OCI-LY7 (cell line): ENCODE measurements around the gene MAP6. TPM values are rescaled to one million over a fixed set of nuclear protein-coding genes. Genes with fewer than 3 reads are reported as not detected.

Experiments used
- BruUV-seq: library from RNA; stranded (reverse); fragments of 400-500 nt; replicated peaks from 2 replicates; lab custom pipeline; 2021; lab: Mats Ljungman, UMichigan
- CTCF ChIA-PET: fragments of 300-600 bp; sonication (Branson Sonifier 250); formaldehyde crosslinking; loops from one replicate; lab custom pipeline; 2022; ENCODE audit warnings: antibody characterized with exemption; ENCODE audit not compliant: unreplicated experiment; lab: Charles Lee
- POLR2A ChIA-PET: fragments of 300-600 bp; sonication (Branson Sonifier 250); formaldehyde crosslinking; loops from one replicate; lab custom pipeline; 2022; ENCODE audit warnings: antibody characterized with exemption; lab: Charles Lee
- DNase-seq: peaks from one replicate; pipeline ENCODE4 v3.0.0-alpha.2; 2015; ENCODE audit warnings: low spot score
- H2AFZ ChIP-seq: fragments of 200-600 bp; sonication (generic), shearing (Covaris generic); 2 replicates; pipeline ENCODE4 v1.6.1; 2014; ENCODE audit warnings: mild to moderate bottlenecking, antibody characterized with exemption, low read length, moderate library complexity
- H3K27ac ChIP-seq: fragments of 200-600 bp; sonication (generic); 2 replicates; pipeline ENCODE4 v1.5.1; 2014; ENCODE audit warnings: mixed run types, low read depth, mild to moderate bottlenecking, moderate library complexity, low read length, inconsistent platforms; ENCODE audit not compliant: poor library complexity, severe bottlenecking
- H3K36me3 ChIP-seq: fragments of 200-600 bp; sonication (generic); 2 replicates; pipeline ENCODE4 v1.6.1; 2014; ENCODE audit warnings: mild to moderate bottlenecking, antibody characterized with exemption, low read length, moderate library complexity, mixed read lengths; ENCODE audit not compliant: insufficient read depth
- H3K4me1 ChIP-seq: fragments of 200-600 bp; sonication (generic); 2 replicates; pipeline ENCODE4 v1.5.1; 2014; ENCODE audit warnings: mild to moderate bottlenecking, low read length; ENCODE audit not compliant: insufficient read depth, poor library complexity, severe bottlenecking
- H3K4me2 ChIP-seq: fragments of 200-600 bp; sonication (generic); 2 replicates; pipeline ENCODE4 v1.6.1; 2014; ENCODE audit warnings: mild to moderate bottlenecking, low read length
- H3K4me3 ChIP-seq: fragments of 200-600 bp; sonication (generic); 2 replicates; pipeline ENCODE4 v1.5.1; 2014; ENCODE audit warnings: mild to moderate bottlenecking, low read depth, low read length; ENCODE audit not compliant: poor library complexity, severe bottlenecking
- H3K79me2 ChIP-seq: fragments of 200-600 bp; sonication (generic); 2 replicates; pipeline ENCODE4 v1.6.1; 2016; ENCODE audit warnings: low read depth, mild to moderate bottlenecking, low read length, moderate library complexity, mixed read lengths; ENCODE audit not compliant: insufficient read depth
- H3K9me2 ChIP-seq: fragments of 200-600 bp; sonication (generic); 2 replicates; pipeline ENCODE4 v1.6.1; 2016; ENCODE audit warnings: mild to moderate bottlenecking, low read length, mixed read lengths; ENCODE audit not compliant: insufficient read depth
- H3K9me3 ChIP-seq: fragments of 200-600 bp; sonication (generic); 2 replicates; pipeline ENCODE4 v1.6.1; 2014; ENCODE audit warnings: mild to moderate bottlenecking, mixed run types, low read length, mixed read lengths
- H4K20me1 ChIP-seq: fragments of 200-600 bp; sonication (generic); 2 replicates; pipeline ENCODE4 v1.6.1; 2014; ENCODE audit warnings: mild to moderate bottlenecking, antibody characterized with exemption, low read length, moderate library complexity, mixed read lengths; ENCODE audit not compliant: insufficient read depth
- CTCF ChIP-seq: fragments of 200-600 bp; sonication (generic); conservative IDR thresholded peaks from 2 replicates; pipeline ENCODE4 v1.5.1; 2014; ENCODE audit warnings: mild to moderate bottlenecking, antibody characterized with exemption, low read length, moderate library complexity, mixed read lengths
- EZH2phosphoT487 ChIP-seq: fragments of 200-600 bp; sonication (generic); IDR thresholded peaks from 2 replicates; pipeline ENCODE4 v1.6.1; 2018; ENCODE audit warnings: low read depth, borderline replicate concordance, mild to moderate bottlenecking, mixed run types, antibody characterized with exemption, low read length, moderate library complexity, mixed read lengths
- intact Hi-C: fragments of 100-400 bp; cut with micrococcal nuclease; formaldehyde crosslinking; loops from one replicate; pipeline ENCODE4 v1.10.0; 2022; ENCODE audit not compliant: unreplicated experiment
- total RNA-seq, 2 experiments: library from RNA; depleted of rRNA in 1 of 2; stranded (reverse); fragments of >200 nt in 1 of 2; shearing (Covaris generic) in 1 of 2; gene quantifications; 2 replicates each; pipeline ENCODE4 v1.2.3, GENCODE V29; 2014 to 2022

Gene MAP6
- total RNA-seq, 2 experiments from 2014 or later: not detected

- Histone ChIP-seq H3K36me3 (no peaks in the 10 kb centered on the region), H3K4me2 (no peak overlapping the region), H4K20me1 (no peaks in the 10 kb centered on the region), H3K4me1 (peaks cover 6% of the 10 kb centered on the region), H3K79me2 (no peaks in the 10 kb centered on the region), H2AFZ (no peak overlapping the region), H3K9me3 (no peaks in the 10 kb centered on the region), H3K9me2 (no peaks in the 10 kb centered on the region), H3K27ac (no peak overlapping the region), H3K4me3 (no peak overlapping the region)
- no peak for DNase-seq
- POLR2A ChIA-PET: no interaction called here
- BruUV-seq: no TSS peak
- no peak for TF ChIP-seq EZH2phosphoT487
- TF ChIP-seq CTCF: no peak
- intact Hi-C loops: no loop called here
- CTCF ChIA-PET: no interaction called here
These were observed 68.5 kb downstream of the MAP6 start for GRCh38 chr11:75600356-75600755.

- Histone ChIP-seq H4K20me1 (no peaks in the 10 kb centered on the region), H3K27ac (no peak overlapping the region), H3K4me1 (peaks cover 6% of the 10 kb centered on the region), H3K9me3 (no peaks in the 10 kb centered on the region), H3K4me2 (no peak overlapping the region), H3K4me3 (no peak overlapping the region), H3K79me2 (no peaks in the 10 kb centered on the region), H3K36me3 (no peaks in the 10 kb centered on the region), H3K9me2 (no peaks in the 10 kb centered on the region), H2AFZ (no peak overlapping the region)
- ChIA-PET CTCF (no interaction called here), POLR2A (interaction anchor here (1.2 to 1.4 kb wide), 2 partner anchors 9 to 11 kb away, joined by 4 to 5 read pairs; no protein-coding TSS in a partner anchor)
- BruUV-seq: no TSS peak
- no peak for DNase-seq
- TF ChIP-seq EZH2phosphoT487 (no peak), CTCF (no peak)
- intact Hi-C loops: loop anchor here (5.0 kb wide), 1 partner anchor 168 kb away; the partner anchor contains the start of gene DGAT2
These were observed 69.9 kb downstream of the MAP6 start for GRCh38 chr11:75598900-75599299.

- H3K4me3 ChIP-seq: no peak overlapping the region
- intact Hi-C loops: loop anchor here (5.0 kb wide), 1 partner anchor 169 kb away; the partner anchor contains the start of gene DGAT2
- H3K36me3 ChIP-seq: no peaks in the 10 kb centered on the region
- ChIA-PET POLR2A (interaction anchor here (0.6 to 1.4 kb wide), 2 partner anchors 11 to 155 kb away, joined by 3 to 5 read pairs; no protein-coding TSS in a partner anchor), CTCF (interaction anchor here (0.6 kb wide), 1 partner anchor 23 kb away, joined by 3 read pairs; no protein-coding TSS in a partner anchor)
- H3K27ac ChIP-seq: no peak overlapping the region
- no peaks in the 10 kb centered on the region for H3K9me2 ChIP-seq
- no peaks in the 10 kb centered on the region for H3K79me2 ChIP-seq
- H2AFZ ChIP-seq: no peak overlapping the region
- DNase-seq: no peak
- peaks cover 6% of the 10 kb centered on the region for H3K4me1 ChIP-seq
- H3K9me3 ChIP-seq: no peaks in the 10 kb centered on the region
- BruUV-seq: no TSS peak
- H4K20me1 ChIP-seq: no peaks in the 10 kb centered on the region
- H3K4me2 ChIP-seq: no peak overlapping the region
- TF ChIP-seq CTCF: no peak
- TF ChIP-seq EZH2phosphoT487: no peak
These were observed 70.6 kb downstream of the MAP6 start for GRCh38 chr11:75598264-75598663.
